Measurements from ENCODE around the gene ABHD16A. TPM values are rescaled to one million over a fixed set of nuclear protein-coding genes. Genes with fewer than 3 reads are reported as not detected.
A peak's percentile ranks its signal among the peaks of the same experiment; 100 is the strongest.

ABHD16A gene
- total RNA-seq, 2 experiments from 2014 or later, result 28.6 to 32.7 TPM

DNA sequence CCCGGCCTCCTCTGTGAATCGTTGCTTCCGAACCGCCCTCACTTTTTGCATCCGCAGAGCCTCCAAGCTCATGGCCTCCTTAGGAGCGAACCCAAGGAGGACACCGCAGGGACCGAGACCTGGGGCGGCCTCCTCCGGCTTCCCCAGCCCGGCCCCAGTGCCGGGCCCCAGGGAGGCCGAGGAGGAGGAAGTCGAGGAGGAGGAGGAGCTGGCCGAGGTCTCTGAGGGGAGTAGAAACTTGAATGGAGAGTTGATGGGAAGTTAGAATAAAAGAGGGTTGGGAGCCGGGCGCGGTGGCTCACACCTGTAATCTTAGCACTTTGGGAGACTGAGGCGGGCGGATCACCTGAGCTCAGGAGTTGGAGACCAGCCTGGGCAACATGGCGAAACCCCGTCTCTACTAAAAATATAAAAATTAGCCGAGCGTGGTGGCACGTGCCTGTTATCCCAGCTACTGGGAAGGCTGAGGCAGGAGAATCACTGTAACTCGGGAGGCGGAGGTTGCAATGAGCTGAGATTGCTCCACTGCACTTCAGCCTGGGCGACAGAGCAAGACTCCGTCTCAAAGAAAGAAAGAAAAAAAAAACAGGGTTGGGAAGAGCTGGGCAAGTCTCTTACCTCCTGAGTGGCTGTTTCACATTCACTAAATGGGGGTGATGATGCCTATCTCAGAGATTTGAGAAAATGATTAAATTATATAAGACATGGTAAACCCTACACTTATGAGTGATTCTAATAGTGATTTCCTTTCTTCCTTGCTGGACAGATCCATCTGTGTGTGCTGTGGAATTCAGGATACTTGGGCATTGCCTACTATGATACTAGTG lies 37.5 kb upstream of the ABHD16A start:
- CTCF ChIA-PET (ENCODE audit: unreplicated experiment), result interaction anchor here (0.7 to 1.7 kb wide), 5 partner anchors 11 to 55 kb away, joined by 3 to 6 read pairs (median 3); partner anchors contain the start of genes ABHD16A and VARS1
- Histone ChIP-seq H3K36me3 (ENCODE audit: insufficient read depth, low read length) (peaks cover 45% of the 10 kb centered on the region), H3K9me2 (ENCODE audit: insufficient read depth, low read length) (no peaks in the 10 kb centered on the region), H3K9me3 (ENCODE audit: low read length) (no peaks in the 10 kb centered on the region), H2AFZ (ENCODE audit: low read length) (no peak overlapping the region; the same call in 1 of the 2 replicates), H3K4me2 (ENCODE audit: low read length) (peak overlapping the region; percentile 75), H3K4me1 (ENCODE audit: insufficient read depth, low read length, poor library complexity, severe bottlenecking) (peaks cover 50% of the 10 kb centered on the region), H3K4me3 (ENCODE audit: low read depth, low read length, poor library complexity, severe bottlenecking) (peak overlapping the region; percentile 79), H3K27ac (ENCODE audit: low read depth, low read length, poor library complexity, severe bottlenecking) (peak overlapping the region; percentile 93), H4K20me1 (ENCODE audit: insufficient read depth, low read length) (no peaks in the 10 kb centered on the region), H3K79me2 (ENCODE audit: insufficient read depth, low read depth, low read length) (peaks cover 27% of the 10 kb centered on the region)
- POLR2A ChIA-PET, result interaction anchor here (0.6 to 7.1 kb wide), 13 partner anchors 9 to 227 kb away, joined by 3 to 43 read pairs (median 4); partner anchors contain the start of genes ABHD16A, HSPA1B and LSM2
- DNase-seq (ENCODE audit: low spot score), result peak; percentile 69
- BruUV-seq (replicated peaks), result no TSS peak
- TF ChIP-seq, protein P1, sequence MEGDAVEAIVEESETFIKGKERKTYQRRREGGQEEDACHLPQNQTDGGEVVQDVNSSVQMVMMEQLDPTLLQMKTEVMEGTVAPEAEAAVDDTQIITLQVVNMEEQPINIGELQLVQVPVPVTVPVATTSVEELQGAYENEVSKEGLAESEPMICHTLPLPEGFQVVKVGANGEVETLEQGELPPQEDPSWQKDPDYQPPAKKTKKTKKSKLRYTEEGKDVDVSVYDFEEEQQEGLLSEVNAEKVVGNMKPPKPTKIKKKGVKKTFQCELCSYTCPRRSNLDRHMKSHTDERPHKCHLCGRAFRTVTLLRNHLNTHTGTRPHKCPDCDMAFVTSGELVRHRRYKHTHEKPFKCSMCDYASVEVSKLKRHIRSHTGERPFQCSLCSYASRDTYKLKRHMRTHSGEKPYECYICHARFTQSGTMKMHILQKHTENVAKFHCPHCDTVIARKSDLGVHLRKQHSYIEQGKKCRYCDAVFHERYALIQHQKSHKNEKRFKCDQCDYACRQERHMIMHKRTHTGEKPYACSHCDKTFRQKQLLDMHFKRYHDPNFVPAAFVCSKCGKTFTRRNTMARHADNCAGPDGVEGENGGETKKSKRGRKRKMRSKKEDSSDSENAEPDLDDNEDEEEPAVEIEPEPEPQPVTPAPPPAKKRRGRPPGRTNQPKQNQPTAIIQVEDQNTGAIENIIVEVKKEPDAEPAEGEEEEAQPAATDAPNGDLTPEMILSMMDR (conservative IDR thresholded peaks at IDR 0.05; ENCODE audit: low read length), result no peak
- TF ChIP-seq EZH2phosphoT487 (IDR thresholded peaks at IDR 0.05; ENCODE audit: borderline replicate concordance, low read depth, low read length), result no peak
- intact Hi-C loops (cut with micrococcal nuclease; ENCODE audit: unreplicated experiment), result loop anchor here (5.0 kb wide), 1 partner anchor 47 kb away; no protein-coding TSS in a partner anchor

- Histone ChIP-seq H2AFZ (ENCODE audit: low read length) (no peak within 1 kb of the TSS; the same call in 1 of the 2 replicates), H3K4me2 (ENCODE audit: low read length) (peak within 1 kb of the TSS; percentile 76), H3K36me3 (ENCODE audit: insufficient read depth, low read length) (peaks cover 38% of the 10 kb centered on the region), H3K9me2 (ENCODE audit: insufficient read depth, low read length) (no peaks in the 10 kb centered on the region), H3K79me2 (ENCODE audit: insufficient read depth, low read depth, low read length) (peaks cover 34% of the 10 kb centered on the region), H3K27ac (ENCODE audit: low read depth, low read length, poor library complexity, severe bottlenecking) (peak within 1 kb of the TSS; percentile 93), H3K9me3 (ENCODE audit: low read length) (no peaks in the 10 kb centered on the region), H4K20me1 (ENCODE audit: insufficient read depth, low read length) (no peaks in the 10 kb centered on the region), H3K4me1 (ENCODE audit: insufficient read depth, low read length, poor library complexity, severe bottlenecking) (peaks cover 50% of the 10 kb centered on the region), H3K4me3 (ENCODE audit: low read depth, low read length, poor library complexity, severe bottlenecking) (peak within 1 kb of the TSS; percentile 79)
- intact Hi-C loops (cut with micrococcal nuclease; ENCODE audit: unreplicated experiment), result loop anchor here (1.0 to 5.0 kb wide), 9 partner anchors 37 to 247 kb away; partner anchors contain the start of genes ABHD16A, ATP6V1G2, HSPA1B and NFKBIL1
- peak; percentile 100 for DNase-seq (ENCODE audit: low spot score)
- ChIA-PET POLR2A (interaction anchor here (0.6 to 7.1 kb wide), 15 partner anchors 10 to 123 kb away, joined by 3 to 43 read pairs (median 4); partner anchors contain the start of genes ABHD16A, HSPA1B, LSM2 and NEU1), CTCF (ENCODE audit: unreplicated experiment) (interaction anchor here (0.5 to 1.7 kb wide), 5 partner anchors 12 to 61 kb away, joined by 3 to 6 read pairs (median 3); partner anchors contain the start of genes ABHD16A and VARS1)
- TF ChIP-seq, protein P1 (conservative IDR thresholded peaks at IDR 0.05; ENCODE audit: low read length), result no peak
- no peak for TF ChIP-seq EZH2phosphoT487 (IDR thresholded peaks at IDR 0.05; ENCODE audit: borderline replicate concordance, low read depth, low read length)
- TSS peak; percentile 61 for BruUV-seq (replicated peaks)
These were observed 36.7 kb upstream of the ABHD16A start, which contains the start of gene MSH5 for GRCh38 chr6:31739639-31740396. MSH5 (plus strand) TSS chr6:31740005; CDS start chr6:31740467, 462 bp downstream.

Measured in OCI-LY7 (cell line).